ENCODE measurements around the gene TIMM29. TPM values are rescaled to one million over a fixed set of nuclear protein-coding genes. Genes with fewer than 3 reads are reported as not detected.
A peak's percentile ranks its signal among the peaks of the same experiment; 100 is the strongest.

The TIMM29 gene
- total RNA-seq (2021) = 23.4 and 26.8 TPM in 2 replicates
- long read RNA-seq, transcript TIMM29-201 (2 exons, 1,425 nt) = major isoform, 20 of 21 reads
- long read RNA-seq, partial matches to known transcripts = 1 of 21 reads
- long read RNA-seq, other reads (novel, unspliced or antisense) = 0 of 21 reads

DNA sequence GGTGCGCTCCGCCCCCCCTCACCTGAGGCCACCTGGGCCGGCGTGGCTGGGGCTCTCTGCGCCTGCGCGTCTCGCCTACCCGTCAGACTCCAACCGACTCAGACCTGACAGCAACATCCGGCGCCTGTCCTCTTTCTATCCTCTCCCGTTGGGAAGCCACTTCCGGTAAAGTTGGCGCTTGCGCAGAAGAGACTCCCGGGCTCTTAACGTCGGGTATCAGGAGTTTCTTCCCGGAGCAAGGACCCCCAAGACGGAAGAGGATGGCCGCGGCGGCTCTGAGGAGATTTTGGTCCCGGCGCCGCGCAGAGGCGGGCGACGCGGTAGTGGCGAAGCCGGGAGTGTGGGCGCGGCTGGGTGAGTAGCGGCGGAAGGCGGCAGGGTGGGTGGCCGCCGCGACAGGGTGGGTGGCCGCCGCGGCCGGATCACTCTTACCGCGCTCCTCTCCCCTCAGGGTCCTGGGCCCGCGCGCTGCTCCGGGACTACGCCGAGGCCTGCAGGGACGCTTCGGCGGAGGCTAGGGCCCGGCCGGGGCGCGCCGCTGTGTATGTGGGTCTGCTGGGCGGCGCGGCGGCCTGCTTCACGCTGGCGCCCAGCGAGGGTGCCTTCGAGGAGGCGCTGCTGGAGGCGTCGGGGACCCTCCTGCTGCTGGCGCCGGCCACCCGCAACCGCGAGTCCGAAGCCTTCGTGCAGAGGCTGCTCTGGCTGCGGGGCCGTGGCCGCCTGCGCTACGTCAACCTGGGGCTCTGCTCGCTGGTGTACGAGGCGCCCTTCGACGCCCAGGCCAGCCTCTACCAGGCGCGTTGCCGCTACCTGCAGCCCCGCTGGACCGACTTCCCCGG is at the start of gene TIMM29, which contains the start of gene YIPF2:
TSS of gene TIMM29 (plus strand) at position 249 of the 839 bp plus-strand sequence. CDS start at position 261, 12 bp downstream.
TSS of gene YIPF2 (minus strand) at position 77 of the 839 bp plus-strand sequence. CDS start 229 bp downstream, outside the sequence.
- Mint-ChIP-seq H3K4me3 (peak within 1 kb of the TSS; percentile 93 to 94), H3K9me3 (no peaks in the 10 kb centered on the region), H3K27ac (peak within 1 kb of the TSS; percentile 51 to 93 (median 92); a peak in 6 of 7 replicates), H3K4me1 (peaks cover 12 to 17% of the 10 kb centered on the region in 2 experiments), H3K36me3 (ENCODE audit: insufficient read depth in 1 of 3, low read depth in 3 of 3) (peaks cover 7 to 34% (median 30%) of the 10 kb centered on the region in 3 experiments; a peak in 6 of 7 replicates), H3K27me3 (ENCODE audit: low read depth) (peaks cover 2% of the 10 kb centered on the region; the same call in 1 of the 2 replicates)
- no peaks in the 10 kb centered on the region for H3K27me3 ChIP-seq (ENCODE audit: insufficient read depth, low read length)
- DNase-seq = peak; percentile 98
- peak within 1 kb of the TSS; percentile 39; the same call in 1 of the 2 replicates for H3K14ac ChIP-seq (ENCODE audit: insufficient read depth, low read length)
- peak within 1 kb of the TSS; percentile 86 for H3K9ac ChIP-seq (ENCODE audit: extremely low read depth, insufficient read length, low read length)
- H3K23me2 ChIP-seq (ENCODE audit: insufficient read length, low read depth, low read length, poor library complexity, severe bottlenecking) = peaks cover 14% of the 10 kb centered on the region
- no peak within 1 kb of the TSS for H4K5ac ChIP-seq (ENCODE audit: insufficient read length, low read depth, low read length)
- no peak within 1 kb of the TSS for H3T11ph ChIP-seq (ENCODE audit: low read length)
- H3K18ac ChIP-seq (ENCODE audit: insufficient read length, low read depth, low read length) = no peak within 1 kb of the TSS
- no peaks in the 10 kb centered on the region for H3K79me1 ChIP-seq (ENCODE audit: insufficient read depth, low read depth, low read length, poor library complexity, severe bottlenecking)
- no CpG with 5 or more reads among the region's 96 CpGs for WGBS (ENCODE audit: extremely low coverage, insufficient read length, low lambda C conversion rate)
- TF ChIP-seq, protein P1, sequence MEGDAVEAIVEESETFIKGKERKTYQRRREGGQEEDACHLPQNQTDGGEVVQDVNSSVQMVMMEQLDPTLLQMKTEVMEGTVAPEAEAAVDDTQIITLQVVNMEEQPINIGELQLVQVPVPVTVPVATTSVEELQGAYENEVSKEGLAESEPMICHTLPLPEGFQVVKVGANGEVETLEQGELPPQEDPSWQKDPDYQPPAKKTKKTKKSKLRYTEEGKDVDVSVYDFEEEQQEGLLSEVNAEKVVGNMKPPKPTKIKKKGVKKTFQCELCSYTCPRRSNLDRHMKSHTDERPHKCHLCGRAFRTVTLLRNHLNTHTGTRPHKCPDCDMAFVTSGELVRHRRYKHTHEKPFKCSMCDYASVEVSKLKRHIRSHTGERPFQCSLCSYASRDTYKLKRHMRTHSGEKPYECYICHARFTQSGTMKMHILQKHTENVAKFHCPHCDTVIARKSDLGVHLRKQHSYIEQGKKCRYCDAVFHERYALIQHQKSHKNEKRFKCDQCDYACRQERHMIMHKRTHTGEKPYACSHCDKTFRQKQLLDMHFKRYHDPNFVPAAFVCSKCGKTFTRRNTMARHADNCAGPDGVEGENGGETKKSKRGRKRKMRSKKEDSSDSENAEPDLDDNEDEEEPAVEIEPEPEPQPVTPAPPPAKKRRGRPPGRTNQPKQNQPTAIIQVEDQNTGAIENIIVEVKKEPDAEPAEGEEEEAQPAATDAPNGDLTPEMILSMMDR (conservative IDR thresholded peaks at IDR 0.05) = no peak
- no peak within 1 kb of the TSS for H3K27ac ChIP-seq (ENCODE audit: insufficient read length, low read depth, low read length)
- peaks cover 4% of the 10 kb centered on the region; the same call in 1 of the 2 replicates for H3K79me2 ChIP-seq (ENCODE audit: insufficient read depth, low read length)
- no peak within 1 kb of the TSS; the same call in 1 of the 2 replicates for H2BK15ac ChIP-seq (ENCODE audit: low read depth, low read length)
- H2BK20ac ChIP-seq (ENCODE audit: low read depth, low read length, poor library complexity, severe bottlenecking) = no peak within 1 kb of the TSS
- H3K9me3 ChIP-seq (ENCODE audit: control insufficient read depth, low read depth, low read length) = no peaks in the 10 kb centered on the region
- no peak within 1 kb of the TSS for H2BK12ac ChIP-seq (ENCODE audit: insufficient read length, low read depth, low read length)
- no peak within 1 kb of the TSS for H2AK5ac ChIP-seq (ENCODE audit: insufficient read length, low read length)
- H4K8ac ChIP-seq (replicated peaks; ENCODE audit: insufficient read length, low read depth, low read length) = no peak within 1 kb of the TSS
- H3K4me1 ChIP-seq (ENCODE audit: insufficient read depth, low read length) = no peaks in the 10 kb centered on the region
- no peak within 1 kb of the TSS for H2BK5ac ChIP-seq (ENCODE audit: insufficient read length, low read length)
- no peak within 1 kb of the TSS for H3K23ac ChIP-seq (ENCODE audit: insufficient read length, low read depth, low read length)
- H2AFZ ChIP-seq (ENCODE audit: low read length) = no peak within 1 kb of the TSS
- H2BK120ac ChIP-seq (ENCODE audit: low read depth, low read length, poor library complexity, severe bottlenecking) = no peak within 1 kb of the TSS
- H3K4me2 ChIP-seq (ENCODE audit: insufficient read depth, insufficient read length, low read length) = peak within 1 kb of the TSS; percentile 86
- H3K4ac ChIP-seq (ENCODE audit: low read depth, low read length) = no peak within 1 kb of the TSS
- no peaks in the 10 kb centered on the region for H4K20me1 ChIP-seq (ENCODE audit: control insufficient read depth, insufficient read depth, insufficient read length)
- H4K91ac ChIP-seq (ENCODE audit: insufficient read length, low read depth, low read length) = no peak within 1 kb of the TSS
- no peak within 1 kb of the TSS for H3K56ac ChIP-seq (ENCODE audit: insufficient read length, low read depth, low read length)
